ENCODE results near the gene PSMD9. TPM values are rescaled to one million over a fixed set of nuclear protein-coding genes. Genes with fewer than 3 reads are reported as not detected.
A peak's percentile ranks its signal among the peaks of the same experiment; 100 is the strongest.
"Not testable (repeated sequence)": the region's sequence is repeated elsewhere in the genome, so short reads cannot be mapped to it uniquely, and the experiment has no call there.

PSMD9 gene, protein sequence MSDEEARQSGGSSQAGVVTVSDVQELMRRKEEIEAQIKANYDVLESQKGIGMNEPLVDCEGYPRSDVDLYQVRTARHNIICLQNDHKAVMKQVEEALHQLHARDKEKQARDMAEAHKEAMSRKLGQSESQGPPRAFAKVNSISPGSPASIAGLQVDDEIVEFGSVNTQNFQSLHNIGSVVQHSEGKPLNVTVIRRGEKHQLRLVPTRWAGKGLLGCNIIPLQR
- total RNA-seq (2014; rRNA removed; shearing (Covaris generic)), result 75.9 and 95.1 TPM in 2 replicates
- polyA plus RNA-seq (2015; cell fraction: cytosol; rRNA removed), result 71.3 and 76.9 TPM in 2 replicates
- 43.0 and 58.0 TPM in 2 replicates for polyA plus RNA-seq (2015; cell fraction: nucleus; rRNA removed)

DNA sequence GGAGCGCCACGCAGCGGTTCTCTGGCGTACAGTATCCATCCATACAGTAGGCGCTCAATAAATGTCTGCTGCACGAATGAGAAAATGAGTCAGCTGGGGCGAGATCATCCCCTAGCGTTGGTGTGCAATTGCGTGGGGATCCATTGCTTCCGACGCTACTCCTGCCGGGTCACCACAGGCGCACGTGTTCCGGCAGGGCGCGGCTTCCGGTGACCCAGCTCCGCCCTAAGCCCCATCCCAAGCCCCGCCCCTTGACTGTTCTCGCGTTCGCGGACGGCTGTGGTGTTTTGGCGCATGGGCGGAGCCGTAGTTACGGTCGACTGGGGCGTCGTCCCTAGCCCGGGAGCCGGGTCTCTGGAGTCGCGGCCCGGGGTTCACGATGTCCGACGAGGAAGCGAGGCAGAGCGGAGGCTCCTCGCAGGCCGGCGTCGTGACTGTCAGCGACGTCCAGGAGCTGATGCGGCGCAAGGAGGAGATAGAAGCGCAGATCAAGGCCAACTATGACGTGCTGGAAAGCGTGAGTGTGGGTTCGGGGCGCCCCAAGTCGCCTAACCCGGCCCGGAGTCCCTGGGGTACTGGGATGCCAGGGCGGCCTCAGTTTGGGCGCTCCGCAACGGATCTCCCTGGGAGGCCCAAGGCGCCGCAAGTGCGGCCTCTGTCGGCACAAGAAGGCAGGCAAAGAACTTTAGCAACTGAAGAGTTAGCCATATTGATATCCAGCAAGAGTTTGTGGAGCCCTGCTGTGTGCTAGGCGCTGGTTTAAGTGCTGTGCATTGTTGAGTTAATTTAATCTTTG, at the start of gene PSMD9:
PSMD9 (plus strand) TSS at position 313 of the 796 bp plus-strand sequence; CDS start at position 380, 67 bp downstream.
- DNase-seq (ENCODE audit: low read depth, low spot score), result peak; percentile 97
- in situ Hi-C loops (cut with HindIII; ENCODE audit: low pct_unique_long_range_greater_than_20kb, low sequenced_read_pairs), result no loop called here

GRCh38 chr12:121839106-121839992, 49.2 kb upstream of the PSMD9 start:
- in situ Hi-C loops (cut with HindIII; ENCODE audit: low pct_unique_long_range_greater_than_20kb, low sequenced_read_pairs), result no loop called here
- peak; percentile 98 for DNase-seq (ENCODE audit: low read depth, low spot score)

- in situ Hi-C loops (cut with HindIII; ENCODE audit: low pct_unique_long_range_greater_than_20kb, low sequenced_read_pairs), result no loop called here
- DNase-seq (ENCODE audit: low read depth, low spot score), result no peak
These were observed 48.4 kb upstream of the PSMD9 start for GRCh38 chr12:121839993-121840761.

DNA sequence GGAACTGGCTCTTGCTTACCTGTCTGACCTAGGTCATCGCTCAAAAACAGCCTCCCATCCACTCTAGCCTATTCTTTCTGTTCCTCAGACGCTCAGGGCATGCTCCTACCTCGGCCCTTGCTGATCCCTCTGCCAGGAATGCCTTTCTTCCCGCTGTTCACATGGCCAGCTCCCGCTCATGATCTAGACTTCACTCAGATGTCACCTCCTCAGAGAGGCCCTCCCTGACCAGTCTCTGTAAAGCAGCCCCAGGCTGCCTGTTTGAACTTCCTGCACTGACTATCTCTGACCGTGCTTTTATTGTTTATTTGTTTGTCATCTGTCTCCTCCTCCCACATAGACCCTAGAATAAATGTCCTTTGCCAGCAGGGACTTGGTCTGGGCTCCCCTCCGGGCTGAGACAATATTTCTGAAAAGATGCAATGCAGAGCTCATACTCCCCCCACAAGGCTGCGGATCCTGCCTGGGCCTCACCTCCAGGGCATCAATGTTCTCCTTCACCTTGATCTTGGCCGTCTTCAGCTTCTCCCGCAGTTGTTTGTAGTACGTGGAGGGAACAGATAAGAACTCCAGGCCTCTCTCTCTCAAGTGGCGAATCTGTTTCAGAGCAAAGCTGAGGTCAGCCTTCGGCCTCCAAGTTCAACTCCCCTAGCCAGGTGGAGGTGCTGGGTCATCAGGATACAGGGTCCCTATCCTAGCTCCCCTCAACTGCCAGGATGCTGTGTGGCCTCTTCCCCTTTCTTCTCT, 45.2 kb upstream of the PSMD9 start:
- in situ Hi-C loops (cut with HindIII; ENCODE audit: low pct_unique_long_range_greater_than_20kb, low sequenced_read_pairs), result no loop called here
- DNase-seq (ENCODE audit: low read depth, low spot score), result no peak

DNA sequence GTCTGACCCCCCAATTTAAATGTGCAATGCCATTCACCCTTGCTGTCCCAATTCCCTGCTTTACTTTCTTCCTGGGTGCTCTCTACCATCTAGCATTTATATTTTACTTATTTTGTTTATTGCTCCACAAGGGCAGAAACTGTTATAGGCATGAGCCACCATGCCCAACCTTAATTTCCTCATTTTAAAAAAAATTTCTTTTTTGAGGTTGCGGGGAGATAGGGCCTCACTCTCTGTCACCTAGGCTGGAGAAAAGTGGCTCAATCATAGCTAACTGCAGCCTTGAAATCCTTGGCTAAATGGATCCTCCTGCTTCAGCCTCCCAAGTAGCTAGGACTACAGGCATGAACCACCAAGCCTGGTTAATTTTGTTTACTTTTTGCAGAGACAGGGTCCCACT, 42.9 kb upstream of the PSMD9 start:
- in situ Hi-C loops (cut with HindIII; ENCODE audit: low pct_unique_long_range_greater_than_20kb, low sequenced_read_pairs), result no loop called here
- DNase-seq (ENCODE audit: low read depth, low spot score), result no peak

DNA sequence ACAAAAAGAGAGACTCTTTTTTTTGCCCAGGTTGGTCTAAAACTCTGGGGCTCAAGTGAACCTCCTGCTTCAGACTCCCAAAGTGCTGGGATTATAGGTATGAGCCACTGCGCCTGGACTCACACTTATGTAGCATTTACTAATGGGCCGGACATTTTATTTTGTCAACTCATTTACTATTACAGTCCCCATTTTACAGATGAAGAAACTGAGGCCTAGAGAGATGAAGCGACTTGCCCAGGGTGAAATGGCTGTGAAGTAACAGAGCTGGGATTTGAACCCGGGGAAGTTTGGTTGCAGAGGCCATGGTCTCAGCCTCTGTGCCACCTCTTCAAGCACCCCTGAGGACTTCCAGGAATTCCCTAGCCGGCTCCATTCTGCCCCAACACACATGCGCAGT, 39.4 kb upstream of the PSMD9 start:
- in situ Hi-C loops (cut with HindIII; ENCODE audit: low pct_unique_long_range_greater_than_20kb, low sequenced_read_pairs), result no loop called here
- DNase-seq (ENCODE audit: low read depth, low spot score), result no peak

- in situ Hi-C loops (cut with HindIII; ENCODE audit: low pct_unique_long_range_greater_than_20kb, low sequenced_read_pairs), result no loop called here
- no peak for DNase-seq (ENCODE audit: low read depth, low spot score)
These were observed 38.9 kb upstream of the PSMD9 start for GRCh38 chr12:121849665-121850064.

DNA sequence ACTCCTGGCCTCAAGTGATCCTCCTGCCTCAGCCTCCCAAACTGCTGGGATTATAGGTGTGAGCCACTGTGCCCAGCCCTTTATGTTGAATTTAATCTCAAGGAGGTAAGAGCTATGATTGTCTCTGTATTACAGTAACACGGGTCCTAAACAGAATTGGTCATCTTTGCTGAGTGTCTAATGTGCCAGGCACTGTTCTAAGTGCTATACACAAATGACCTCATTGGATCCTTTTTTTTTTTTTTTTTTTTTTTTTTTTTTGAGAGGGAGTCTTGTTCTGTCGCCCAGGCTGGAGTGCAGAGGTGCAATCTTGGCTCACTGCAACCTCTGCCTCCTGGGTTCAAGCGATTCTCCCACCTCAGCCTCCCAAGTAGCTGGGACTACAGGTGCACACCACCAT, 36.2 kb upstream of the PSMD9 start:
- DNase-seq (ENCODE audit: low read depth, low spot score); in situ Hi-C loops (cut with HindIII; ENCODE audit: low pct_unique_long_range_greater_than_20kb, low sequenced_read_pairs): not testable (repeated sequence)

DNA sequence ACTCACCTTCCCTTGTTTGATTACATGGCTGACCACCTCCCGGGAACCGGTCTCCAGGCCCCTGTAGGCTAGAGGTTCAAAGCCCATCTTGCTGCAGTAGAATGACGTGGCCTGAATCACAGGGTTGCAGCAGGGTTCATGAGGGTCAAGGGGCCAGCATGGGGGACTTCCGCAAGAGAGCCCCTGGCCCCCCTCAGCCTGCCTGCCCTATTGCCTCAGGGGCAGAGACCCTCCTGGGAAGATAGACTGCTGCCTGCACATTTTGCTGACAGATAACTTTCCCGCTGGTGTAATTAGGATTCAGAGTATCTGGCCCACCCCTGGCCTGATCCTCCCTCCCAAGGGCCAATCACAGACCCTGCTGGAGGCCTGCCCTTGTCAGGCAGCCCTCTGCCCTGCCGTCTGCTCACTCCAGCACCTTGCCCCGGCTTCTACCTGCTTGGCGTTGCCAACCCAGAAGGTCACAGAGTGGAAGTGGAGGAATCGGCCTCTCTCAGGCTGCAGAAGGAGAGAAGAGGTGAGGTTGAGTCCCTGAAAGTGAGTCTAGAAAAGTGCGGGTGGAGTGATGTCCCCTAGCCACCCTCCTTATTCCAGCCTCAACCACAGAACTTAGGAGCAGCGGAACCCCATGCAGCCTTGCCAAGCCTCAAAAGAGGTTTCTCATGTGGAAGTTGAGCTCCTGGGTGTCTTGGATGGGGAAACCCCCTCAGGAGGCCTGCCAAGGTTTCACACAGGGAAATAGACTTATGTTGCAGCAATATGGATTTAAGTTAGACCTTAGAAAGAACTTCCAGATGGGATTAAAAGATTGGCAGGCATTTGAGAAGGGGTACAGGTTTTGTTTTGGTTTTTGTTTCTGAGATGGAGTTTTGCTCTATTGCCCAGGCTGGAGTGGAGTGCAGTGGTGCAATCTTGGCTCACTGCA, 31.0 kb upstream of the PSMD9 start:
- in situ Hi-C loops (cut with HindIII; ENCODE audit: low pct_unique_long_range_greater_than_20kb, low sequenced_read_pairs), result no loop called here
- DNase-seq (ENCODE audit: low read depth, low spot score), result no peak

- DNase-seq (ENCODE audit: low read depth, low spot score), result no peak
- in situ Hi-C loops (cut with HindIII; ENCODE audit: low pct_unique_long_range_greater_than_20kb, low sequenced_read_pairs), result no loop called here
These were observed 30.3 kb upstream of the PSMD9 start for GRCh38 chr12:121858318-121858661.

- in situ Hi-C loops (cut with HindIII; ENCODE audit: low pct_unique_long_range_greater_than_20kb, low sequenced_read_pairs), result no loop called here
- DNase-seq (ENCODE audit: low read depth, low spot score), result peak; percentile 16
These were observed 29.7 kb upstream of the PSMD9 start, which contains the start of gene HPD for GRCh38 chr12:121858662-121859572. Gene HPD (minus strand): TSS chr12:121858859. CDS start chr12:121858823, 36 bp downstream.

DNA sequence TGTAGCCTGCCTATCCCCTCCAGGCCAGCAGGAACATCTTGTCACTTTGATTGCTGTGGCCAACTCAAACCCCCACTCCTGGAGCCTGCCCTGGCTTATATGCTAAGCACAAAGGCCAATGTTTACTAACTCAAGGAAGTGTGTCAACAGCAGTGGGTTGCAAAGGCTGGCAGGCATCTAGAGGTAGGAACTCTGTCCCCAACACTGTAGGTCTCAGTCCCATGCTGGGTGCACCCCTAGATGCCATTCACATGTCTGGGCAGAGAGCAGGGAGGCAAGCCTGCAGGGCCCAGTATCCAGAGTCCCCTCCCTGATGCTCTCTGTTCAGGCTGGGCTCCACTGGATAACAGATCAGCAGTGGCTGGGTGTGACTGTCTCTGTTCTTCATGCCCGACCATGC, 28.3 kb upstream of the PSMD9 start:
- no peak for DNase-seq (ENCODE audit: low read depth, low spot score)
- in situ Hi-C loops (cut with HindIII; ENCODE audit: low pct_unique_long_range_greater_than_20kb, low sequenced_read_pairs), result no loop called here

- in situ Hi-C loops (cut with HindIII; ENCODE audit: low pct_unique_long_range_greater_than_20kb, low sequenced_read_pairs); DNase-seq (ENCODE audit: low read depth, low spot score): not testable (repeated sequence)
These were observed 27.9 kb upstream of the PSMD9 start for GRCh38 chr12:121860699-121861098.

GRCh38 chr12:121861636-121862254, 26.8 kb upstream of the PSMD9 start:
- no peak for DNase-seq (ENCODE audit: low read depth, low spot score)

More at GRCh38 chr12:121861636-121862254, 26.8 kb upstream of the PSMD9 start:
- in situ Hi-C loops (cut with HindIII; ENCODE audit: low pct_unique_long_range_greater_than_20kb, low sequenced_read_pairs), result no loop called here
